Left forelimb (tissue), 1 donor: ENCODE data around the gene ERG.

Experiments
- DNase-seq: peaks from one replicate; pipeline ENCODE4 v3.0.0-alpha.2; 2018; ENCODE audit warnings: low spot score

The ERG gene

DNA sequence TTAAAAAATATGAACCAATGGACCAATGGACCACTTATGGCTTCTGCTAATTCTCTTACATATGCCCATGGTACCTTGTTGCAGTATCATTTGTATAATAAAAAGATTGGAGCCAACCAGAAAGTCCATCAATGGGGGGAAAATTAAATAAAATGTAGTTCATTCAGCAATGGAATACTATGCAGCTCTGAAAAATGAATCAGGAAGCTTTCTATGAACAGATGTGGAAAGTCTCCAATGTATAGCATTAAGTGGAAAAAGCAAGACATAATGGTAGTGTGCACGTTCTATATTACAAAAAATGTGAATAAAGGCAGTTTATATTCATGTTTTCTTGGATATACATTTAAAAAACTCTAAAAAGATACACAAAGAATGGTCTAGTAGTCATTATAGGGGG is 140.2 kb downstream of the ERG start:
- DNase-seq: no peak

DNA sequence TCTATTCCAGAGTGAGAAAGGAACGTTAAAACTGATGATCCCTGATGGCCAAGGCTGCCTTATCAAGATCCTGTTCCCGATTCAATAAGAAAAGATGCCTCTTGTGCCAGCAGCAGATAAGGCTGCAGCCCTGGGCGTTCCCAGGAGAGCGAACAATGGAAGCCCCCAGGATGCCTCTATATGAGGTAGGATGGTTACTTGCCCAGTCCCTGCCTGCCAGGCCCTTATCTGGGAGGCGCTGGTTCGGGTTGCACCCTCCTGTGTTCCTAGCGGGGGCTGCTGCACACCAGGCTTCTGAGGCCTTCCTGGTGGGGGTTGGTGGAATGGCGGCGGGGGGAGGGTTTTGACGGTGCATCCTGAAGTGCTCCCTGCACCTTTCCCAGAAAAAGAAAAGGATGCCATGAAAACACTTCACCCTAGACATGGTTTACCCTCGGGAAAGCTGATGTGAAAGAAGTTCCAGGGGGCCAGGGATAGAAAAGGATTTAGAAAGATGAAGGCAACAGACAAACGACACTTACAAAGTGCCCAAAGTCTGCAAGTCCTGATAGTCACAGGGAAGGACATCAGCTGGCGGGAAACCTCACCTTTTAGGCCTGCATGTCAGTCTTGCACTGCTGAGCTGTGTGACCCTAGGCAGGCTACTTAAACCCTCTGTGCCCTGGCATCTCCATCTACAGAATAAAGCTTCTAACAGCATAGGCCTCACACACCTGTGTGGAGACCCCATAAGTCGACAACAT is 141.2 kb downstream of the ERG start:
- no peak for DNase-seq

DNA sequence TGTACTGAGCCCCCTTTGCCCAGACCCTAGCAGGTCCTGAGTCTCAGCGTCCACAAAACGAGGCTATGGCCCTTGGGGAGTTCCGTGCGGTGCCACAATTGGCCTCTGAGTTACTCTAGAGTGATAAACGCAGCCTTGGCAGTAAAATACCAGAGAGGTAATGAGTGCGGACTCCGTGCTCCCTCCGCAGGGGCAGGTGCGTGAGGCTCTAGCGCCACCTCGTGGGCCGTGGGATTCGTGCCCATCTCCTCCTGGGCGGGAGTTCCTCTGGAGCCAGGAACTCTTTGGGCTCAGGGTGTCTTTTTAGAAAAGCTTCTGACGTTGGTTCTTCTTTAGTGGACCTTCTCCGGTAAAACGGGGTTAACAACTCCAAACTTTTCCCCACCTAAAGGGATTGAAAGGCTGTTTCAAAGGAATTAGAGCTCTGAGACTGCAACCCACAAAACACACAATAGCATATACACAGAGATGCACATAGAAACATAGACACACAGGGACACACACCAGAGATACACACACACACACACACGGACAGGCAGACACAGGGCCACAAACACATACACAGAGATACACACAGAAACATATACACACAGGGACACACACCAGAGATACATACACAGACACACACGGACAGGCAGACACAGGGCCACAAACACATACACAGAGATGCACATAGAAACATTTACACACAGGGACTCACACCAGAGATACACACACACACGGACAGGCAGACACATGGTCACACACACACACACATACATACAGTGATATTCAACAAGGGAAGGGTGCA is 142.1 kb downstream of the ERG start:
- DNase-seq: peak; percentile 85

DNA sequence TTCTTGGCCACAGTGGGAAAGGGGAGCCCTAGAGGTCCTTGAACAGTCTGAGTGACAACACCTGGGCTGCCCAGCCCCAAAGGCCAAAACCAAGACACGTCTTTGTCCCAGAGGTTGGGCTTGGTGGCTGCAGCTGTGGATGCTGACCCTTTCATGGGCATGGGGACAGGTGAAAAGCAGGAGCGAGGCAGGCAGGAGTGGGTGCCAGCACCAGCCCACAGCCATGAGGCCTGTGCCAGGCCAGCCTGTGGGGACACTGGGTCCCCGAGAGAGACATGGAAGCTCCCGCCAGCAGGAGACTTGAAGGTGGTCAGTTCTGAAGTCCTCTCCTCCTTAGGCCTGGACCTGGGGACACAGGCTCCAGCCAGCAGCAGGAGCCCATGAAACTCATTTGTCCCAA is 142.9 kb downstream of the ERG start:
- DNase-seq: no peak

DNA sequence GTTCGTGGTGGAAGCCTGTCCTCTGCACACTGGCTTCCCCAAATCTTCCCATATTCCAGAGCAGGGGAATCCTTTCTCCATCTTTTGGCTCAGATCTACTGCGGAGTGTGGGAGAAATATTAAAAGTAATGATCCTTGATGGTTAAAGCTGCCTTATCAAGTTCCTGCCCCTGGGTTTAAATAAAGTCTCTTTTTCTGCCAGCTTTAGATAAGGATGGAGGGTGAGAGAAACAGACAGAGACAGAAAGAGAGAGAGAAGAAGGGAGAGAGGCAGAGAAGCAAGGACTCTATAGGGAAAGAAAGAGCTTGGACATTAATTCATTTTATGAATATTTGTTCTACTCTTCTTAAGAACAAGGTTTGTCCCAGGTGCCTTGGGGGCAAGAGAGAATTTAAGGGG is 143.5 kb downstream of the ERG start:
- no peak for DNase-seq

DNA sequence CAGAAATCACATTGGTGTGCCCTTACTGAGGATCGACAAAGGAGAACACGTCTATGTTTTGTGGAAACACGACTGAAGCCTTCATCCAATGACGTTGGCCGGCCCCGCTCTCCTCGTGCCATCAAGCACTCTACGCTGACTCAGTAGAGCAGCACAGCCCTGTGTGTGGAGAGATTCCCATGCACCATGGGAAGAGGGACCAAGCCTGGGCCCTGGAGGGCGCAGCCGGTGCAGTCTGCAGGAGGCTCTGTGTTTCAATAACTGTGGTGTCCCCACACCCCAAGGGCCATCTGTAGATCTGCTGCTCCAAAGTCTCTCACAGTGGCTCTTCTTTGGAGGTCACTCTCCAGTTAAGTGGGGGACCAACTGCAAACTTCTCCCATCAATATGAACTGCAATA is 144.0 kb downstream of the ERG start:
- DNase-seq: no peak

DNA sequence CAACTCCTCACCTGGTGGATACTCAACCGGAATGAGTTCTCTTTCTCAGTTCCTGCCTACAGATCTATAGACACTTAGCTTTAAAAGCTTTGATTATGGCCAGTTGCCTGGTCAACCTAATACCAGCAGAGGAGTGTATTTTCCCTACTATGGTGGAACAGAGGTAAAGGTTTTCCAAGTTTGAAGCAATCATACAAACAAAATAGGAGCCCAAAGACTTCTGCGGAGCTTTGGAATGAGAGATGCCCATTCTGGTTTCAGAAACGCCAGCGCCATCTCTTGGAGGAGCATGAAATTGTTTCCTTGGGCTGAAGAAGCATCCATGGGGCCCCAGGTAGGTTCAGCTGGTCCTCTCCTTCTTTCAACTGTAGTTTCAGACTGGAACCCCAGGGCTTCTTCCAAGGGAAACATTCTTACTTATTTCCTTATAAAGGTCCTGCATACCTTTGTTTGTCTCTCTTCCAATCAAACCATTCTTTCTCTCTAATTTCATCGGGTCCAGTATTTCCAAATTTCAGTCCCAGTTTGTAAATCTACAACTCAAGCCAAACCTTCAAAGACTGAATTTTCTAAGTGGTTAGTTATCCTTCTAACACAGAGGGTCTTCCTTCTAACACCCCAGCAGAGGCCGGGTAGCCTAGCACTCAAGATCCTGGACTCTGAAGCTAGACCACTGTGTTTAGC is 145.6 kb downstream of the ERG start:
- no peak for DNase-seq

DNA sequence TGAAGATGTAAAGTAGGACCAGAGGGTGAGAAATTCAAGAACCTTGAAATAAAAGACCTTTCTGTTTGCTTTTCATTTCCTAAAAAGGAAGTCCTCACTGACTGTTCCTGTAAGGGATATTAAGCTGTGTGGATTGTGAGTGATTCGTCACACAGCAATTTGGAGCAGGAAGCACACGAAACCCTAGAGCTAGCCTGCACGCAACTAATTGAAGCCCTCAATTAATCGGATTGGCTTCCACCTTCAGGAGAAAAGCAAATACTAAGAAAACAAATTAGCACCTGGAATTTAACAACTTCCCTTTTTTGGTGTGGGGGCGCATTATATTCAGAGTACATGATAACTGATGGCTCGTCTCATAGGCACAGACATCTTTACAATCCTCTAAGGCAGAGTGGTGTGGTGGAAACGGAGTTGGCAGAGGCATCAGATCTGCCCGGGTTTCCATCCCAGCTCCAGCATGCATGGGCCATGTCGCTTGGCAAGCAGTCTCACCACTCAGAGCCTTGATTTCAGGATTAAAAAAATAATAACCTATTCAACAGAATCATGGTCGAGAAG is 146.2 kb downstream of the ERG start:
- no peak for DNase-seq

DNA sequence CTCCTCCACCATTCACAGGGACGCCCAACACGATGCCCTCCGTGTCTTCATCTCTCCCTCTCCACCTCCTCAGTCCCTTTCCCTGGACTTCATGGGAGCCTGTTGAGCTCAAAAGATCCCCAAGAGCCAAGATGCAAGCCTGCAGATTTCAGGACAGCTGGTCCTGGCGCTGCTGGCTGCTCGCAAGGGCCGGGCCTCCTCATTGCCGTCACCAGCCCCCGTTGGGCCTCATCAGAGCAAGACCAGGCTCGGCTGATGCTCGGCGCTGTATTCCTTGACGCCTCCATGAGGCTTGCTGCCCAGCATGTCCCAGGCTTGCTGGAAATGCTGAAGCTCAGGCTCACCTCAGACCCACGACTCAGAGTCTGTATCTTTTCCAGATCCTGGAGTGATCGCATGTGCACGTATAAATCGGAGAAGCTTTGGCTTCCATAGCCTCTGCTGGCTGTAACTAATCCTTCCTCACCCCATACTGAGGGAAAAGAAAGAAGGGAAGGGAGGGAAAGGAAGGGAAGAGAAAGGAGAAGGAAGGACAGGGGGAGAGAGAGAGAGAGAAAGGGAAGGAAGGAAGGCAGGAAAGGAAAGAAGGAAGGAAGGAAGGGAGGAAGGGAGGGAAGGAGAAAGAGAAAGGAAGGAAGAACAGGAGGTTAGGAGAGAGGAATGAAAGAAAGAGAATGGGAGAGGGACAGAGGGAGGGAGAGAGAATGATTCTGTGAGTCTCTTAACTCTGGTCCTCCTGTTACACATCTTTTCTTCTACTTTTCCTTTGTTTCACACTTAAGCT is 146.9 kb downstream of the ERG start:
- DNase-seq: no peak

DNA sequence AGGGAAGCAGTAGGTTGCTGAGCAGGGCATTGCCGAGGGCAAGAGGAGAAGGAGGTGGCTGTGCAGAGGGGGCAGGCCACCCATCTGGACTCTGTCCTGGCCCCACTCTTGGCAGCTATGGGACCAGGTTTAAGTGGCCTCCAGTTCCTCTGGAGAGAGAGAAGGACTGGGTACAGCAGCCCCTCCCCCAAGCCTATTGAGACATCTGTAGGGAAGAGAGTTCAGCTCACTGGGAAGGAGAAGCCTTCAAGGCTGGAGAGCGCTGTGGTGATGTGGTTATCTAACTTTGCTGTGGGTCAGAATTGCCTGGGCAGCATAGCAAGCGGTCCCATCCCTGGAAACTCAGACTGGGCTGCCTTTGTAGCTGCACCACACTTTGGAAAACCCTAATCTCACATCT is 147.6 kb downstream of the ERG start:
- DNase-seq: no peak

DNA sequence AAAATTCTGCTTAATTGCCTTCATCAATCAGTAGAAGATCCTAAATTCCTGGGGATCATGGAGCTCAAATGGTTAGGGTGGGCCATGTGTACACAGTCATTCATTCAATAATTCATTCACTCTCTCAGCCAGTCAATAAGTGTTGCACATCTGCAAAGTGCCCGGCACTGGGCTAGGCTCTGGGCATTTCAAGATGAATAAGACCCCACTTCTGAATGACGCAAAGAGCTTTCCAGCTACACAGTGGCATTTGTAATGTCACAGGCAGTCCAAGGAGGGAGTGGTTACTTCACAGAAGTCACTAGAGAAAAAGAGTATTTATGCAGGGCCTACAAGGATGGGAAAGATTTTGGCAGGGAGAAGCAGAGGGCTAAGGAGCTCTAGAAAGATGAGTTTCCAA is 148.3 kb downstream of the ERG start:
- no peak for DNase-seq

DNA sequence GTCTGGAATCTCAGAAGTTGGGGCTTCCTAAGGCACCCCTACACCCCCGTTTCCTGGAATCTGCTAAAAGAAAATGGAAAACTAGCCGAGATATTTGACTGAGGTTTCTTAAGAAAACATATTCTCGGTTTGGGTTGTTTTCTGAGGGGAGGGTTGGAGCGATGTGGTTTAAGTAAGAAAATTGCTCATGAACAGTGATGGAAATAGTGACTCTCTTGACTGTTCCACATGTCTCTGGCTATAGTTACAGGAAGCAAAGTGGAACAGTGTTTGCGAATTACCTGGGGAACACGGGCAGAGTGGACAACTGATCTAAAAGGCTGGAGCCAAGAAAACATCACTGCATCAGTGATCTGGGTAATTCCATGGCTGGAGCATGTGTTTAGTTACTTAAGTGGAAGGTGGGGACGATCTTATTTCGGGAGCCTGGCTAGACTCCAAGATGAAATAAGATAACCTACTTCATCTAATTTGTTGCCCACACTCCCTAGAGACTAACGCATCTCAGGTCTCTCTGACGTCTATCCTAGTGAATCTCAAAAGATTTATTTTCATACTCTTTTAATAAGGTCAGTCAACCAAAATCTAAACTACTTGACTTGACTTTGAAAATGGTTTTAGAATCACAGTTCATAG is 149.0 kb downstream of the ERG start:
- DNase-seq: no peak

DNA sequence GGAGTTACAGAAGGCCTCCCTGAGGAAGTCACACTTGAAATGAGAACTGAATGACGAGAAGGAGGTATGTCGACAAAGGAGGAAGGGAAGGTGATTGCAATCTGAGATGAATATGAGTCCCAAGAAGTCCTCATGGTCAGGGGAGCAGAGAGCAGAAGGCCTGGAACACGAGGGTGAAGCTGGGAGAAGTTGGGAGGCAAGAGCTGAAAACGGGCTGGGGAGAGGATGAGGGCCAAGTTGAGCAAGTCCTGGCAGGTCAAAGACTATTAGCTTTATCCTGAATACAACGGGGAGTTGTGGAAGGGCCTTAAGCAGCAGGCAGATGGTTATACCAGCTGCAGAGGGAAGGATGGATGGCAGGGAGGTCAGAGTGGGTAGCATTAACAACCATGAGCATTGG is 152.0 kb downstream of the ERG start:
- DNase-seq: no peak

DNA sequence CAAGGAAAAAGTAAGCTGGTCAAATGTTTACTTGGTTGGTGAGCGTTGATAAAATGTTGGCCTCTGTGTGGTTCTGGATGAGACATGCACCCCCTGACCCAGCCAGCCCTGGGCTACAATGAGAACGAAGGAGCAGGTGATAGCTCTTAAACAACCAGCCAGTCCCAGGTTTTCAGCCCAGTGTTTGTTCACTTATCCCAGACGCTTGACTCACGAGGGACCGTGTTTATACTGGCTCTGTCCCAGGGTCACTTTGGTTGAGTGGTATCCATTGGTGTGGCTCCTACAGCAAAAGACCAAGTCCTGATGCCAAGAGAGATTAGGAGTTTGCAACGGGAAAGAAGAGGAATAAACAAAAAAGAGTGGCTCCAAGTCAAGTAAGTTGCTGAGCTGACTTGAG is 154.6 kb downstream of the ERG start:
- DNase-seq: no peak

DNA sequence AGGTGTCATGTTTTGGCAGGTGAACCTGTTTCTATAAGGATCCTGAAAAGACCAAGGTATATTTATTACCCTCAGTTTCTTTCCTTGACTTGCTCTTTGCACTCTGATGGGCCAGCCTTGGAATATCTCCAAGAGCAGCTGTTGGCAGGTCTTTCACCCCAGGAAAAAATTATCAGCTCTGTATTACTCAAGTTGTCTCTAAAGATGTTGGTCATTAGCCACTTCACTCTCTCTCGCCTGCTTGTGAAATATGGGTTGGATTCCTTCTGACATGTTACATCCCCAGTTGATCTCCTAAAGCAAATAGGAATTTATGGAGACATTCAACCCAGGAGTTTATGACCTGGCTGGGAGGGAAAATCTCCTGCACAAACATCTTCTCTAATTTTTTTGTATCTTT is 155.5 kb downstream of the ERG start:
- DNase-seq: no peak

DNA sequence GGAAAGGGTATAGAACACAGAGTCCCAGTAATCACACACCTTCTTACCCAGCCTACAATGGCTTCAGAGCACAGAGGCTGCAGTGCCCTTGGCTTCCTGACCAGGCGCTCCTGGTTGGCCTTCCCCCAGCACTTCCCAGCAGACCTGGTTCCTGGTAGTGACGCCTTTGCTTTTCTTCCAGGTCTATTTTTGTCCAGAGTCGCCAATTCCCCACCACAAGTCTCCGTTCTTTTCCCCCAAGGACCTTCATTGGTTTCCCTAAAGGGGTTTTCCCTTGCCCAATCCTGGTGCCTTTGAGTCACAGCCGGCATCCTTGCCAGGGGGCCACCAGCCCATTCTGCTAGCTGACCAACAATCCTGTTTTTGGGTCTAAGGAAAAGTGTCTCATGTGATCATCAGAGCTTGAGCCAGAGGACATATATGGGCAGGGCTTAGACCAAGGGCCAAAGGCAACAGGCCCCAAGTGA is 156.7 kb downstream of the ERG start:
- no peak for DNase-seq

DNA sequence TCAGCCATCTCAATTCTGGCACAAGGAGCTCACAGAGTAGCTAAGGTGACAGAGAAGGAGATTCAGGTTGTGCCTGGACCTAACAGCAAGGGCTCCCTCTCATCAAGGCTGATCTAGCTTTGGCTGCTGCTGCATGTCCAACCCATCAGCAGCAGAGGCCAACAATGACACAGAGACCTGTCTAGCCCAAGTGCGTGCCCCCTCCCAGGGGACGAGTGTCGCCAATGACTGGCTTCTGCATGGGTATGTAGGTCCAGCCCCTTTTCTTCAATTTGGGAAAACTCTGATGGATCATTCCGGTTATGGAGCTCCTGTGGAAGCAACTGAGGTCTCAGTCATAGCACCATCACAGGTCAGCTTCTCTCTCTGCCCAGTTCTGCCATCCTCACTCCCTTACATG is 158.1 kb downstream of the ERG start:
- no peak for DNase-seq

DNA sequence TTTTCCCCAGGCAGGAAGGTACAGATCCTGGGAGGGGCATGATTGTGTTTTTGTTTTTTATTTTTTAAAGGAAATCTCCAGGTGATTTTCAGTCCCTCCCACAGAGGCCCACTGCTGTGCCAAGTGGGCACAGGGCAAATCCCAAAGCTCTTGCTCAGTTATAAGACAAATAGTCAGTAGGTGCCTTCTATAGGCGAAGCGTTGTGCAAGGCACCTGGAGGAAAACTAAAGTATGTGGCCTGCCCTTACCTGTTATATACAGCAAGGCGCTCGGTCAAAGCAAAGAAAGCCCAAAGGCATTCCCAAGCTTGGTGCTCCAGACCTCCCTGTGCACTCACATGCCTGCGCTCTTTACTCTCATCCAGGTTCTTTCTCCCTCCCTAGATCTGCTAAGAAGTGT is 160.5 kb downstream of the ERG start:
- DNase-seq: no peak

DNA sequence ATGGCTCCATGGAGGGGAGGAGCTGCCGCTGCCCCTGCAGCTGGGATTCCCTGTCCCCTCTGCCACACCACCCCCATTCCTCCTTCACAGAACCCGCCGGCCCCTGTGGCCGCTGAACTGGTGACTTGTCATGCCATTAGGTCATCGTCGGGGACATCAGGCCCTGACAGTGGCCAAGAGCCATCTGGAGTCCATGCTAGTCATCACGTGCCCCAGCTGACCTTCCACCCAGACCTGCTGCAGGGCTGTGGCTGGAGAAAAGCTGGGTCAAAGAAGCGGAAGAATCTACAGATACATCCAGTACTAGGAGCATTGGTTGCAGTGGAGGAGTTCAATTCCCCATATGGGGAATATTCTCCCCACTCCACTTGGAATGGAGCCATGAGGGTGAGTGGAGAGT is 163.4 kb downstream of the ERG start:
- DNase-seq: no peak

DNA sequence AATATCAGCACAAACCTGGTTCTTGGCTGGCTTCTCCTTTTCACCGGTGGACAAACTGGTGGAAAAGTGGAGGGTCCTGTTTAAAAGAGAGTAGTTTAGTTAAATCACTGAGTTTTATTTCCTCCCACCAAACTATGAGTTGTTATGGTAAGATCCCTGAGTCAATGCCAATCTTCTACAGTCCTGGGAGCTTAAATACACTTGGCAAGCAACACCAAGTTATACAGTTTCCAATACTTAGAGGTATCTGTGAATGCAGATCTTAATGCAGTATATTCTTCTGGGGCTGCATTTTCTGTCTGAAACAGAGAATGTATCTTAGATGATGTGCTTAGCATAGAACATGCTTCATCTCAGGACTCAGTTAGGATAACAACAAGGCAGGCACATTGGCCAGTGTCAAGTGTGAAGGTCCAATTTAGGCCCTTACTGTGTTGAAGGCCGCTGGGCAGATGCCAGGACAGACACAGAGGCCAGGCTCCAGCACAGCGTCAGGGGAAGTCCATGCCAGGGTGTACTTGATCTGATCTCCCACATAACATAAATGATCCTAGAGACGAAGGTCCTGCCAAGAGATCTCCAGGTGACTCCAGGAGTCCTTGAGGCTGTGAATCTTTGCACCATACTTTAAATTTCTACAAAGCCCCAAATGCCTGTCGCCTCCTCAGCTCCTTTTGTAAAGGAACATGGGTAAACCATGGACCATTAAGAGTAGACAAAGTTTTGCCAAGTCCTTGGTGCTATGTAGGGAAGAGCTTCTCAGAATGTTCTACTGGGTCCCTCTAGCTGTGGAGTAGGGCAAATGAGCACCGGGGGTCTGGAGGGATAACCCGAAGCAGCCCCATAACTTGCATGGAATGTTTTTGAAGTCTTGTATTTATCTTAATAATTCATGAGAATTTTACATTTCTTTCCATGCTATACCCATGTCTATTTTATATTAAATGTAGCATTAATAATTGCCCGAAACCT is 164.7 kb downstream of the ERG start:
- no peak for DNase-seq
